HG02943 (cell line): ENCODE results near the gene CDCP2.
"Not testable (repeated sequence)": the region's sequence is repeated elsewhere in the genome, so short reads cannot be mapped to it uniquely, and the experiment has no call there.

Experiments used
- ATAC-seq: cut with Tn5 transposase; IDR thresholded peaks from one replicate; pipeline ENCODE4 v1.9.1; 2021; ENCODE audit warnings: mild to moderate bottlenecking, low read depth, moderate library complexity; ENCODE audit not compliant: unreplicated experiment

CDCP2 gene

DNA sequence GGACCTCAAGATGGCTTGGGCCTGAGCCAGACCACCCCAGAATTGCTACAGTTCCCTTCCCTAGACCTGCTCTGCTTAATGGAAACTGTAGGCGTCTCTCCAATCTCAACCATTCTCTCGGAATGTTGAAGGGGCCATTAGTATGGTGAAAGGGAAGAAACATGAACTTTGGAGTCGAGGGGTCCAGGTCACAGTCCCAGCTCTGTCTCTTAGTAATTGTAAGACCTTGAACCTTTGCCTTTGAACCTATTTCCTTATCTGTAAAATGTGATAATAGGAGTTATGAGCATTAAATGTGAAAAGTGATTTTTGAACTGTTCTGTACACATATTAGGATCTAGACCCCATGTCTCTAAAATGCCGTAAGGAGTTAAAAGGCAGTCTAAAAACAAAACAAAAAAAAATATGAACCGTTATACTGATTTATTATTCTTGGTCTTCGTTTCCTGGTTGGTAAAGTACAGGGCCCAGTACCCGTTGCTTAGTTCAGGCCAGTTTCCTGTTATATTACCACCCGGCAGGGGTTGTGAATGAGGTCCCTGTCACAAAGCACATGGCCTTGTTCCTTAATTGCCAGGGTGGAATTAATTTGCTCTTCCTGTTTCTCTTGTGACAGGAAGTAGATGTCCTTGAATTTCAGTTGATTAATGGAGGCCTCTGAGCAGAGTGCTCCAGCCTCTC is 57.1 kb downstream of the CDCP2 start:
- ATAC-seq: no peak

DNA sequence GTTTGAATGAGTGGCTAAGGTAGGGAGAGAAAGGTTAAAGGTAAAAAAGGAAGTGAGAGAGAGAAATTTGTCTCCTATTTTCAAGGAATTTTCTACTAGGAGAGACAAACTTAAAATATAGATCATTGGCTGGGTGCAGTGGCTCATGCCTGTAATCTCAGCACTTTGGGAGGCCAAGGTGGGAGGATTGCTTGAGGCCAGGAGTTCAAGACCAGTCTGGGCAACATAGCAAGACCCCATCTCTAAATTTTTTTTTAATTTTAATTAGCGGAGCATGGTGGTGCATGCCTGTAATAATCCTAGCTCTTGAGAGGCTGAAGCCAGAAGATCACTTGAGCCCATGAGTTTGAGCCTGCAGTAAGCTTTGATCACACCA is 58.1 kb downstream of the CDCP2 start:
- ATAC-seq: not testable (repeated sequence)

- no peak for ATAC-seq
These were observed 58.6 kb downstream of the CDCP2 start for GRCh38 chr1:54094001-54094729.

DNA sequence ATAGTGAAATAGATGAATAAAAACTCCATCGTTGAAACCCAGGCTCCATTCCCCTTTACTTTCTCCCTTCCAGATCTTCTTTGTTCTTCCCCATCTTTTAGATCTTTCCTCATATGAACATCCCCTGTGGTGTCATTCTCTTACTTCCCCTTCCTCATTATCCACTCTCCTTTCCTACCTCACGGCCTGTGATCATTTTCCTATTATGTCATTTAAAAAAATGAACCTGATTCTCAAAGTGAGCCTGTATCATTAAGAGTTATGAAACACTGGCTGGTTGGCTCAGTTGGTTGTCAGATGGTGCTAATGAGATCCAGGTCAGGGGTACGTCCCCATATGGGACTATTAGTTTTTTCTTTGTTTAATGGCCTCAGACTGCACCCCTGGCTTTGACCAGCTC is 61.1 kb downstream of the CDCP2 start:
- ATAC-seq: no peak

DNA sequence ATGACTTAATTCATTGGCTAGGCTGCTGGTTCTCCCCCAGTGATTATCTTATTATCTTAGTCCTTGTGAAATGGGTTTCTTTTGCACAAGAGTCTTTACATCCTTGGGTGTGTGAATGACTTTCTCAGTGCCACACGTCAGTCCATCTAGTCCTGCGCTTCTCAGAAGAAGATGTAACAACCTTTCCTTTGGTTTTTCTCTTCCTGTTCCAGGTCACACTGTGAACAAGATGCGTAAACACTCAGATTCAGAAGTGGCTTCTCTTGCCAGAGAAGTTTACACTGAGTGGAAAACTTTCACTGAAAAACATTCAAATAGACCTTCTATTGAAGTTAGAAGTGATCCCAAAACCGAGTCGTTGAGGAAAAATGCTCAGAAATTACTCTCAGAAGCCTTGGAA is 64.4 kb downstream of the CDCP2 start:
- ATAC-seq: no peak

GRCh38 chr1:54086754-54087153 is 66.0 kb downstream of the CDCP2 start:
- no peak for ATAC-seq

- no peak for ATAC-seq
These were observed 68.0 kb downstream of the CDCP2 start for GRCh38 chr1:54084794-54085193.
